ENCODE data around the gene POLD4.

The POLD4 gene

GRCh38 chr11:67311556-67312082 lies 41.7 kb downstream of the POLD4 start:
- no peak for DNase-seq (ENCODE audit: low spot score)
- TF ChIP-seq CTCF (IDR thresholded peaks at IDR 0.05; ENCODE audit: borderline replicate concordance, control extremely low read depth, extremely low read depth, insufficient read depth, missing control alignments): no peak
- in situ Hi-C loops (cut with MboI; ENCODE audit: low sequenced_read_pairs, unreplicated experiment): loop anchor here (5.0 kb wide), 1 partner anchor 49 kb away; no protein-coding TSS in a partner anchor

GRCh38 chr11:67311051-67311555 lies 42.2 kb downstream of the POLD4 start:
- DNase-seq (ENCODE audit: low spot score): no peak
- no peak for TF ChIP-seq CTCF (IDR thresholded peaks at IDR 0.05; ENCODE audit: borderline replicate concordance, control extremely low read depth, extremely low read depth, insufficient read depth, missing control alignments)
- in situ Hi-C loops (cut with MboI; ENCODE audit: low sequenced_read_pairs, unreplicated experiment): loop anchor here (5.0 kb wide), 1 partner anchor 49 kb away; no protein-coding TSS in a partner anchor

GRCh38 chr11:67310246-67311050 lies 42.9 kb downstream of the POLD4 start:
- in situ Hi-C loops (cut with MboI; ENCODE audit: low sequenced_read_pairs, unreplicated experiment): loop anchor here (5.0 kb wide), 1 partner anchor 48 kb away; no protein-coding TSS in a partner anchor
- no peak for DNase-seq (ENCODE audit: low spot score)
- TF ChIP-seq CTCF (IDR thresholded peaks at IDR 0.05; ENCODE audit: borderline replicate concordance, control extremely low read depth, extremely low read depth, insufficient read depth, missing control alignments): no peak

GRCh38 chr11:67309661-67310061 lies 43.7 kb downstream of the POLD4 start:
- in situ Hi-C loops (cut with MboI; ENCODE audit: low sequenced_read_pairs, unreplicated experiment): loop anchor here (5.0 kb wide), 1 partner anchor 47 kb away; no protein-coding TSS in a partner anchor
- no peak for TF ChIP-seq CTCF (IDR thresholded peaks at IDR 0.05; ENCODE audit: borderline replicate concordance, control extremely low read depth, extremely low read depth, insufficient read depth, missing control alignments)
- no peak for DNase-seq (ENCODE audit: low spot score)

GRCh38 chr11:67309166-67309565 lies 44.2 kb downstream of the POLD4 start:
- in situ Hi-C loops (cut with MboI; ENCODE audit: low sequenced_read_pairs, unreplicated experiment): no loop called here
- DNase-seq (ENCODE audit: low spot score): no peak
- TF ChIP-seq CTCF (IDR thresholded peaks at IDR 0.05; ENCODE audit: borderline replicate concordance, control extremely low read depth, extremely low read depth, insufficient read depth, missing control alignments): no peak

- in situ Hi-C loops (cut with MboI; ENCODE audit: low sequenced_read_pairs, unreplicated experiment): no loop called here
- TF ChIP-seq CTCF (IDR thresholded peaks at IDR 0.05; ENCODE audit: borderline replicate concordance, control extremely low read depth, extremely low read depth, insufficient read depth, missing control alignments): no peak
- DNase-seq (ENCODE audit: low spot score): no peak
Measured at GRCh38 chr11:67308031-67308866, 45.1 kb downstream of the POLD4 start.
